HL-60 (cell line): ENCODE results near the gene ZBP1.

Source experiments
- GABPA ChIP-seq: IDR thresholded peaks from 2 replicates; pipeline ENCODE4 v1.6.1; 2012; ENCODE audit warnings: low read depth
- POLR2AphosphoS5 ChIP-seq: IDR thresholded peaks from 2 replicates; pipeline ENCODE4 v1.6.1; 2012; ENCODE audit warnings: low read depth
- TF ChIP-seq, protein P1 (sequence below): IDR thresholded peaks from one replicate; pipeline ENCODE4 v1.5.1; 2011; ENCODE audit warnings: low read length, control low read depth, inconsistent platforms; ENCODE audit not compliant: insufficient read depth
- TF ChIP-seq, protein P2 (sequence below): IDR thresholded peaks from 2 replicates; pipeline ENCODE4 v1.6.1; 2012; ENCODE audit warnings: low read depth; ENCODE audit not compliant: insufficient replicate concordance

DNA sequence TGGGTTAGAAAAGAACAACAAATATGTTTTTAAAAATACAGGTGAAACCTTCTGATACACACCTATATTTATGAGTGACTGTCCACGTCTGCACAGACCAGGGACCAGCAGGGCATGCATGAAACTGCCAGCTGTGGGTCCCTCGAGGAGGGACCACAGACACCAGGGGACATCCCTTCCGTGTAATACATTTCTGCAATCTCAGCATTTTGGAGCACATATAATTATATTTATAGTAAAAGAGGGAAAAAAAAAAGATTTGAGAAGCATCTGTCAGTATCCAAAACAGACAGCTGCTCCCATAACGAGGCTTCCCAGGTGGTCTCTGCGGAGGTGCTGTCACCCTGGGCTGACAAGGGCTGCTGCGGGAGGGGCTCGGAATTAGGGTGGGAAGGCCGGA lies 49.4 kb upstream of the ZBP1 start:
- TF ChIP-seq POLR2AphosphoS5 (no peak), GABPA (no peak)
- TF ChIP-seq, protein P1, sequence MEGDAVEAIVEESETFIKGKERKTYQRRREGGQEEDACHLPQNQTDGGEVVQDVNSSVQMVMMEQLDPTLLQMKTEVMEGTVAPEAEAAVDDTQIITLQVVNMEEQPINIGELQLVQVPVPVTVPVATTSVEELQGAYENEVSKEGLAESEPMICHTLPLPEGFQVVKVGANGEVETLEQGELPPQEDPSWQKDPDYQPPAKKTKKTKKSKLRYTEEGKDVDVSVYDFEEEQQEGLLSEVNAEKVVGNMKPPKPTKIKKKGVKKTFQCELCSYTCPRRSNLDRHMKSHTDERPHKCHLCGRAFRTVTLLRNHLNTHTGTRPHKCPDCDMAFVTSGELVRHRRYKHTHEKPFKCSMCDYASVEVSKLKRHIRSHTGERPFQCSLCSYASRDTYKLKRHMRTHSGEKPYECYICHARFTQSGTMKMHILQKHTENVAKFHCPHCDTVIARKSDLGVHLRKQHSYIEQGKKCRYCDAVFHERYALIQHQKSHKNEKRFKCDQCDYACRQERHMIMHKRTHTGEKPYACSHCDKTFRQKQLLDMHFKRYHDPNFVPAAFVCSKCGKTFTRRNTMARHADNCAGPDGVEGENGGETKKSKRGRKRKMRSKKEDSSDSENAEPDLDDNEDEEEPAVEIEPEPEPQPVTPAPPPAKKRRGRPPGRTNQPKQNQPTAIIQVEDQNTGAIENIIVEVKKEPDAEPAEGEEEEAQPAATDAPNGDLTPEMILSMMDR: no peak
- TF ChIP-seq, protein P2, sequence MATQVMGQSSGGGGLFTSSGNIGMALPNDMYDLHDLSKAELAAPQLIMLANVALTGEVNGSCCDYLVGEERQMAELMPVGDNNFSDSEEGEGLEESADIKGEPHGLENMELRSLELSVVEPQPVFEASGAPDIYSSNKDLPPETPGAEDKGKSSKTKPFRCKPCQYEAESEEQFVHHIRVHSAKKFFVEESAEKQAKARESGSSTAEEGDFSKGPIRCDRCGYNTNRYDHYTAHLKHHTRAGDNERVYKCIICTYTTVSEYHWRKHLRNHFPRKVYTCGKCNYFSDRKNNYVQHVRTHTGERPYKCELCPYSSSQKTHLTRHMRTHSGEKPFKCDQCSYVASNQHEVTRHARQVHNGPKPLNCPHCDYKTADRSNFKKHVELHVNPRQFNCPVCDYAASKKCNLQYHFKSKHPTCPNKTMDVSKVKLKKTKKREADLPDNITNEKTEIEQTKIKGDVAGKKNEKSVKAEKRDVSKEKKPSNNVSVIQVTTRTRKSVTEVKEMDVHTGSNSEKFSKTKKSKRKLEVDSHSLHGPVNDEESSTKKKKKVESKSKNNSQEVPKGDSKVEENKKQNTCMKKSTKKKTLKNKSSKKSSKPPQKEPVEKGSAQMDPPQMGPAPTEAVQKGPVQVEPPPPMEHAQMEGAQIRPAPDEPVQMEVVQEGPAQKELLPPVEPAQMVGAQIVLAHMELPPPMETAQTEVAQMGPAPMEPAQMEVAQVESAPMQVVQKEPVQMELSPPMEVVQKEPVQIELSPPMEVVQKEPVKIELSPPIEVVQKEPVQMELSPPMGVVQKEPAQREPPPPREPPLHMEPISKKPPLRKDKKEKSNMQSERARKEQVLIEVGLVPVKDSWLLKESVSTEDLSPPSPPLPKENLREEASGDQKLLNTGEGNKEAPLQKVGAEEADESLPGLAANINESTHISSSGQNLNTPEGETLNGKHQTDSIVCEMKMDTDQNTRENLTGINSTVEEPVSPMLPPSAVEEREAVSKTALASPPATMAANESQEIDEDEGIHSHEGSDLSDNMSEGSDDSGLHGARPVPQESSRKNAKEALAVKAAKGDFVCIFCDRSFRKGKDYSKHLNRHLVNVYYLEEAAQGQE: no peak
